Forelimb muscle (tissue), 1 donor: ENCODE data around the gene ZYX. TPM values are rescaled to one million over a fixed set of nuclear protein-coding genes. Genes with fewer than 3 reads are reported as not detected.

Experiments used
- DNase-seq: peaks from one replicate; pipeline ENCODE4 v3.0.0-alpha.2; 2013; ENCODE audit warnings: low read depth
- polyA plus RNA-seq: library from polyadenylated mRNA; unstranded; fragments of 120-200 nt; gene quantifications from one replicate; pipeline ENCODE4 v1.2.1, GENCODE V29; 2013; ENCODE audit not compliant: insufficient read length

The ZYX gene, protein sequence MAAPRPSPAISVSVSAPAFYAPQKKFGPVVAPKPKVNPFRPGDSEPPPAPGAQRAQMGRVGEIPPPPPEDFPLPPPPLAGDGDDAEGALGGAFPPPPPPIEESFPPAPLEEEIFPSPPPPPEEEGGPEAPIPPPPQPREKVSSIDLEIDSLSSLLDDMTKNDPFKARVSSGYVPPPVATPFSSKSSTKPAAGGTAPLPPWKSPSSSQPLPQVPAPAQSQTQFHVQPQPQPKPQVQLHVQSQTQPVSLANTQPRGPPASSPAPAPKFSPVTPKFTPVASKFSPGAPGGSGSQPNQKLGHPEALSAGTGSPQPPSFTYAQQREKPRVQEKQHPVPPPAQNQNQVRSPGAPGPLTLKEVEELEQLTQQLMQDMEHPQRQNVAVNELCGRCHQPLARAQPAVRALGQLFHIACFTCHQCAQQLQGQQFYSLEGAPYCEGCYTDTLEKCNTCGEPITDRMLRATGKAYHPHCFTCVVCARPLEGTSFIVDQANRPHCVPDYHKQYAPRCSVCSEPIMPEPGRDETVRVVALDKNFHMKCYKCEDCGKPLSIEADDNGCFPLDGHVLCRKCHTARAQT
- polyA plus RNA-seq = 249 TPM

DNA sequence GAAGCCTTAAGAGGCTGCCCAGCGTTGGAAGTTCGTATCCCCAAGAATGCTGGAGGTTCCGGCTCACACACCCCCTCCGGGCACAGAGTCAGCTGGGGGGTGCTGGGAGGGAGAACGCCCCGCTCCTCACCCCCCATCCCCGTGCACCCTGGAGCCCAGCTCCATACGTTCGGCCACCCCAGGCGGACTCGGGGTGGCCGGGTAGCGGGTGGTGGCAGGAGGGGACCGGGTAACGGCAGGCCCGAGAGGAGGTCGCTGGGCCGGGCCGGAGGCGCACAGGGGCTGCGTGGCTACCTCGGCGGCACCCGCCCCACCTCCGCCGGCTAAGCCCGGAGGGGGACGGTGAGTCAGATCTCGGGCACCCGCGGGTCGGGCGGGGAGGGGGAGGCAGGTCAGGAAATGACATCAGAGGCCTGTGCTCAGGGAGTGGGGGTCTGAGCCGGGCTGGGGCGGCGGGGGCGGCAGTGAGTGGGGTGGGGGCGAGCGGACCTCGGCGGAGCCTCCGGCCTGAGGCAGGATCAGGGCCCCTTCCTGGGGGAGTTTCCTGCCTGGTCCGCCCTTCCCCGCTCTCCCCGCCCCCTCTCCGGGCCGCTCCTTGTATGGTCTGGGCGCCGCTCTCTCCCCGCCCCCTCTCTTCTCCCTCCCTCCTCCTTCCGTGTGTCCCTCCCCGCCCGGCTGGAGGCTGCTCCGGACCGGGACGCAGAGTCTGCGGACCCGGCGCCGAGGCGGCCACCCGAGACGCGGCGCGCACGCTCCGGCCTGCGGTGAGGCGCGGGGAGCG lies at the start of gene ZYX:
TSS of gene ZYX (plus strand) at position 700 of the 781 bp plus-strand sequence. CDS start 227 bp downstream, outside the sequence.
- DNase-seq = peak; percentile 72

DNA sequence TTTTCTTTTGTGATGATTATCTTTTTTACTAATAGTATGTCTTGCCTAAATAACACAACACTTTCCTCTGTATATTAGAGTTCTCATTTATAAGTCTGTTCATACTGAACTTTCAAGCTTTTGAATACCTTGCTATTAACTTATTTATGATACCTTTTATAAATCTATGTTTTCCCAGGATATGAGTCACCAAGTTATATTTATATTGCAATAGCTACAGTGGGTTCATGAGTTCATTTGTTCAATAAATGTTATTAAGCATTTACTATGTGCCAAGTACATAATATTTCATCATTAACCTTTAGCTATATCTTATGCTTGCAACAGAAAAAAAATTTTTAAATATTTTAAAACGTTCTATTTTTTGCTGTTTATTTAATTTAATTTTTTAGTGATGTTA lies 46.9 kb upstream of the ZYX start:
- DNase-seq = no peak

DNA sequence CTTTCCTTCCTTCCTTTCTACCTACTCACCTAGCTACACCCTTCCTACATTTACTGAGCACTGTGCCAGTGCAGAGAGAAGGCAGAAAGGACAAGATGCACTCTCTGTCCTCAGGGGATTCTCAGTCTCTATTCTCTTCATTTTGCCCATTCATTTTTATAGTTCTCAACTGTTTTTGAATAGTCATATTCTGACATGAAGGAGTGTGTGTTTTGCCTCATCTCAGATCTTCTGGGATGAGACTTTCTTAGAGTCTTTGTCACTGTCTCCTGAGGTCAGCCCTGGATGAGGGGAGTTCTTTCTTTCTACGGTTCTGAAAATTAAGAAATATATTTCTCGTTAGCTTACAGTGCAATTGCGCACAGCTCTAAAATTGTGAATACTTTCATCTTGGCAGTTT lies 43.9 kb upstream of the ZYX start:
- DNase-seq = no peak

DNA sequence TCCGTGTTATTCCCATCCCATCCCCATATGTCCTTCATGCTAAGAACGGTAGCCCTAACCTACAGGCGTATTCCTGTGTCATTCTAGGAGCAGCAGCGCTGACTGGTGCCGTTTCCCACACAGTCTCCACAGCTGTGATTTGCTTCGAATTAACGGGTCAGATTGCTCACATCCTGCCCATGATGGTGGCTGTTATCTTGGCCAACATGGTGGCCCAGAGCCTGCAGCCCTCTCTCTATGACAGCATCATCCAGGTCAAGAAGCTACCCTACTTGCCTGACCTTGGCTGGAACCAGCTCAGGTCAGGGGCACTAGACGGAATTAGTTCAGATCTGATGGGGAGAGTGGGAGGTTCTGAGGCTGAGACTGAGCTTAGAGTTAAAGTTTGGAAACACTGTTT lies 39.3 kb upstream of the ZYX start:
- no peak for DNase-seq

DNA sequence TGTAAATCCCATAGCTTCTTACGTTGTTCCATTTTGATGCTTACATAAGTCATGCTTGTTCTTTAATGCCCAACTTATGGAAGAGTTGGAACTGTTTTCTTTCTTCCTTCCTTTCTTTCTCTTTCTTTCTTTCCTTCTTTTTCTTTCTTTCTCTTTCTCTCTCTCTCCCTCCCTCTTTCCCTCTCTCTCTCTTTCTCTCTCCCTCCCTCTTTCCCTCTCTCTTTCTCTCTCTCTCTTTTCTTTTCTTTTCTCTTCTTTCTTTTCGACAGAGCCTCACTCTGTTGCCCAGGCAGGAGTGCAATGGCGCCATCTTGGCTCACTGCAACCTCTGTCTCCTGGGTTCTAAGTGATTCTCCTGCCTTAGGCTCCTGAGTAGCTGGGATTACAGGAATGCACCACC lies 37.5 kb upstream of the ZYX start:
- no peak for DNase-seq

DNA sequence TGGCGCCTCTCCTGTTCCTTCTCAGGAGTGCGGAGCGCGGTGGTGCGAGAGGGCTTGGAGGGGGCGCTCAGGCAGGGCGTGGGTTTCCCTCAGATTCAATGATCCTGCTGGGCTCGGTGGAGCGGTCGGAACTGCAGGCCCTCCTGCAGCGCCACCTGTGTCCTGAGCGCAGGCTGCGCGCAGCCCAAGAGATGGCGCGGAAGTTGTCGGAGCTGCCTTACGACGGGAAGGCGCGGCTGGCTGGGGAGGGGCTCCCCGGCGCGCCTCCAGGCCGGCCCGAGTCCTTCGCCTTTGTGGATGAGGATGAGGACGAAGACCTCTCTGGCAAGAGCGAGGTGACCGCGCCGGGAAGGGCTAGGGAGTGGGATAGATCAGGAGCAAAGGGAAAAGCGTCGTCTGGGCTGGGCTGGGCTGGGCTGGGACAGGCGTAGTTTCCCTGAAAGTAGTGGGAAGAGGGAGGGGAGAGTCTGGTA lies 35.7 kb upstream of the ZYX start:
- no peak for DNase-seq

DNA sequence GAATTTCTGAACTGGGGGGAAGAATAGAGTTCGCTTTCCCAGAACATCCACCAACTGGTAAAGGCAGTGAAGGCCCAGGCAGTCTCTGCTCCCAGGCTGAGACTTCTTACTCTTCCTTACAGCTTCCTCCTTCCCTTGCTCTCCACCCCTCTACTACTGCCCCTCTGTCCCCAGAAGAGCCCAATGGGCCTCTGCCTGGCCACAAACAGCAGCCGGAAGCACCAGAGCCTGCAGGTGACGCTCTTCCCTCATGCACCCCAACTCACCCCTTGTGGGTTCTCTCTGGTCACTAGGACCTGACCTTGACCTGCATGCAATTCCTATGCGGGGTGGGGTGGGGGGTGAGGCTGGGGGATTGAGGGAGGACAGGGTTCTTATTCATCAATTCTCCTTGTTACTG lies 35.1 kb upstream of the ZYX start:
- no peak for DNase-seq

DNA sequence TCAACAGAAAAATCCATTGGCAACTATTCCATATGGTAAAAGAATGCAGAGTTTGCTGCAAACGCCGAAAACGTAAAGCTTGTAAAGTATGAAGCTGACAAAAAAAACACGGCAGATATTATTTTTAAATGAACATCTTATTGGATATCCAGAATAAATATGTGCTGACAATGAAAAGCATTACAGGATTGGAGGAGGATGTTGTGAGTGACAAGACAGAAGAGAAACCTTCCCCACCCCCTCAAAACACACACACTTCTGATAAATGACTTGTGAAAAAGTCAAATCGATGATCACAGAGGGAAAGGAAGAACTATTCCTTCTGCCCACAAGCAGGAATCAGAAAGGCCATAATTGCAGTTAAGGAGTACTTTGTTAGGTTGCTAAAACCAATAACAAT lies 33.2 kb upstream of the ZYX start:
- no peak for DNase-seq

DNA sequence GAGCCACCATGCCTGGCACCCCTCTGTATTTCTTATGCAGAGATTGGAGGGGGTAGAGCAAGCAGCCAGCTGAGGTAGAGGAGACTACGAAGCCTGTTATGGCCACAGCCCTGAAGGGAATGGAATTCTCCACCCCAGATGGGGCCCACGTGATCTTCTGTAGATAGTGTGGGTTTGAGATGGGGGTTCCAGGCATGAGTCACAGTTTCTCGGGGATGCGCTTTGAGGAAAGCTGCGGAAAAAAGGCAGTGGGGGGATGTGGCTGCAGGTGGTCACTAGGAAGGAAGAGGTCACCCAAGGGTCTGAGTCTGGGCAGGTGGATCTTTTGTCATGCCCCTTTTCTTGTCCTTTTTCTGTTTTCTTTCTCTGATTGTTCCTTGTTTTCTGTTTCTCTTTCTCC lies 30.1 kb upstream of the ZYX start:
- DNase-seq = no peak

DNA sequence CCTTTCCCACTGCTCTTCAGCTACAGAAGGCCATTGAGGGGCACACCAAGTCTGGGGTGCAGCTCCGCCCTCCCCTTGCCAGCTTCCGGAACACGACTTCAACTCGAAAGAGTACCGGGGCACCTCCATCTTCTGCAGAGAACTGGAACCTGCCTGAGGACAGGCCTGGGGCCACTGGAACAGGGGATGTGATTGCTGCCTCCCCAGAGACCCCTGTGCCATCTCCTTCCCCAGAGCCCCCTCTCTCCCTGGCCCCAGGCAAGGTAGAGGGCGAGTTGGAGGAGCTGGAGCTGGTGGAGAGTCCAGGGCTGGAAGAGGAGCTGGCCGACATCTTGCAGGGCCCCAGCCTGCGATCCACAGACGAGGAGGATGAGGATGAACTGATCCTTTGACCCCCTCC lies 29.6 kb upstream of the ZYX start:
- no peak for DNase-seq

DNA sequence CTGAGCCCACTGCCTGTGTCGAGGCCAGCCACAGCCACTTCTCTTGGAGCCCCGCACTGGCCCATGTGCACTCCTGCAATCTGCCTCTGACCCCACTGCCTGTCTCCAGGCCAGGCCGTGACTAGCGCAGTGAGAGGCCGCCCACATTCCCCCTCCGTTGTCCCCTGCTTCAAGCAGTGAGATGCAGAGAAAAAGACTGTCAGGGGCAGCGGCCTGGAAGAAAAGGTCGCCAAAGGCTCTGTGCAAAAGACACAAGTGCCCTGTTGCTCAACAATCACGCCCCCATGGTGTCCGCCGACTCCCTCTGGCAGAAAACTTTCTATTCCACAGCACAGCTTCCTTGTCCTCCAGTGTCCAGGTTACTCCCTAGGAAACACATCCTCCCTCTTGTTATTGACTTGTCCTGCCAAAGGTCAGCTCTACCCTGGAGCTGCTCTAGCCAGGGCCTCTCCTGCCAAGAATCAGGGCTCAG lies 28.6 kb upstream of the ZYX start:
- no peak for DNase-seq

DNA sequence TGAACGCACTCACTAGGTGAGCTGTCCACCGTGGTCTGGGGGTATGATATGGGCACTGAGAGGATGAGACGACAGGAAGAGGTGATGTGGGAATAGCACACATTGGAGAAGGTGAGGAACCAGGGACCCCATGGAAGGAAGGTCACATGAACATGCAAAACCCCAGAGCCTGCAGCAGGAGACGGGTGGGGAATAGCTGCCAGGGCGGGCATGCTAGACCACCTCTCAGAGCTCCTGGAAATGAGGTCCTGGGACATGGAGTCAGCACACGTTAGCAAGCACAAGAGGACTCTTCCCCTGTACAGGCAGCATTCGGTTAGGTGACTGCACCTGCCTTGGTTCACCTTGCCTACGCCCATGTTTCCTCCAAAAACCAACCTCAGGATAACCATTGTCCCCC lies 26.8 kb upstream of the ZYX start:
- no peak for DNase-seq

DNA sequence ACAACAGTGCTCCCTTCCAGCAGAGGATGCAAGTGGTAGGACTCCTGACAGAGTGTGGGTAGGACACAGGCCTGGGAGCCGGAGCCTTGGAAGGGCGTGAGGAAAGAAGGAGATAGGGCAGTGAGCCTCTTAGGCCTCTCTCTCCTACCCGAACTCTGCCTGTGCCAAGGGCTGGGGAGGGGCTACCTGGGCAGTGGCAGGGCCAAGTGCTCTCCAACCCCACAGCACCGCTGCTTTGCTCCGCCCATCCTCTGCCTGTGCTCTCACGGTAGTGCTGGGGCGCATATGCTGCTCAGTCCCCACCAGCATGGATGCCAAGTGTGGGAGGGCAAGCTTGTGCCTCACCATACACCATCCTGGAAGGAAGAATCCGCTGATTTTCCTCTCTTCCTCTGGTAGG lies 26.2 kb upstream of the ZYX start:
- no peak for DNase-seq

DNA sequence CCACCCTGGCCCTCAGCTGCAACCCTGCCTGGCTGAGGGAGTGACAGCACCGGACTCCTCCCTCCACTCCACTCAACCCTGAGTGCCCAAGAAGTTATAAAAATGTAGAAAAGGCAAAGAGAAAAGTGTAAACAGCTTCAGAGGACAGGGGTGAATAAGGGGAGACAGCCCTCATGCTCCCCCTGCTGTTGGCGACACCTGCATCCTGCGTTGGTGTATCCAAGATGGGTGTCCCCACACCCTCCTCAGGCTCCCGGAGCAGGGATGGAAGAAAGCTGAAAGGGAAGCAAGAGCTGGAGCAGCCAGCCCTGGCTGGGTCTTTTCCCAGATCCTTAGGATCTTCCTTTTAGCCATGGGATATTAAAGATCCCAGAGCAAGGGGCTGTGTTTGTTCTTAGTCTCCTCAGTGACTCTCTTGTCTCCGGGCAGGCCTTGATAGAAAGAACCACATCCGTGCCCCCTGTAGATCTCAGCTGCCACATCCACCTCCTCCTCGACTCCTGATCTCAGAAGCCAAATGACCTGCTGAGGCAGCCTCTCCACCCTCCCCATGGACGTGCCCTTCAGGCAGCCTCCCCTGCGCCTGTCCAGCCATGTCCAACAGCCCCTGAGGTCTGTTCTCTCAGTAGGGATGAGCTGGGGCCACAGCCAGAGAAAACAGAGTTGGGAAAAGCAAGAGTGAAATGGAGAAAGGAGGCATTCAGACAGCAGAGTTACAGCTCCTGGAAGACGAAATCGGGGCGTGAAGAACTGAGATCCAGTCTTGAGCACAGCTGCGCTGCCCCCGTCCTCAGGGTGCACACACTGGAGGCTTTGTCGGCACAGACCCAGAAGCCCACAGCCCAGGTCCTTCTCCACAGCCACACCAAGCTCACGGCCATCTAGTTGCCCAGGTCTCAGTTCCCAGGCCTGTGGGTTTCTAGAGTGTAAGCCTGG lies 25.4 kb upstream of the ZYX start:
- DNase-seq = no peak

DNA sequence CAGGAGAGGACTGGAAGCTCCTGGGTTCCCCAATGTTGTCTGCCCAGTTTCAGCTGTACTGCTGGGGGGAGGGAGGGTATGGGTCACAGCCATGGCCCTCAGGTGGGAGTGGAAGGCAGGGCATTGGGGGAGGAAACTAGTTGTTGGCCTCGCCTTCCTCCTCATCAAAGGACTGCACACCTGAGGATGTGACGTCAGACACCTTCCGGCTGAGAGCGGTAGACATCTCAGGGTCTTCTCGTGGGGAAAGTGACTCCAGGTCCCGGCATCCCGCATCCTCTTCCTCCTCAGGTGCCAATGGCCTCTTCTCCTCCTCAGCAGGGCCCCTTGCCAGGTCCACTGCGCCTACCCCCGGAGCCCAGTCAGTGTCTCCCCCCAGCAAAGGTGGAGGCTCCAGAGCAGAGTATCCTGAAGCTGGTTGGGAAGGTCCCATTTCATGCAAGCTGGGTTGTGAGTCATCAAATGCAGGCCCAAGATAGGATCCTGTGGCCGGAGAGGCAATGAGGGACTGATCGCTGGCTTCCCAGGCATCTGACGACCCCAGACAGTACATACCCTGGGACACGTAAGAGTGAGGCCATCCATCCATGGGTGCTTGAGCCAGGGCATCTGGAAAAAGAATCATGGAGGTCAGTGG lies 24.6 kb upstream of the ZYX start:
- no peak for DNase-seq

DNA sequence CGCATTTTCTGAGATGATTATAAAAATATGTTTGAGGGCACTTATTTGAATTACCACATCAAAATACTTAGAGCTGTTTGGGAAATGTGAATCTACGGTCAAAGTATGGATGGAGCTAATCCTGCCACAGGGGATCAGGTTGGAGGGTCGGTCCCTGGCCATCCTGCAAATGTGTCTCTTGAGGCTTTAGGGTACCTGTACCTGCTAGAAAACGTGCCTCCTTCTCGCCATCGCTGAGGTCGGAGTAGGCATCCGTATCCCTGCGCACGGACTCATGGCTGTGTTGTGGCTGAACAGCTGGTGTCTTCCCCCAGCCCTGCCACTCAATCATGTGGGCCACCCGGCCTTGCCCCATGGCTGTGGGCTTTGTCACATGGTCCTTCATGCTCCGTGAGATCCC lies 22.5 kb upstream of the ZYX start:
- DNase-seq = no peak

DNA sequence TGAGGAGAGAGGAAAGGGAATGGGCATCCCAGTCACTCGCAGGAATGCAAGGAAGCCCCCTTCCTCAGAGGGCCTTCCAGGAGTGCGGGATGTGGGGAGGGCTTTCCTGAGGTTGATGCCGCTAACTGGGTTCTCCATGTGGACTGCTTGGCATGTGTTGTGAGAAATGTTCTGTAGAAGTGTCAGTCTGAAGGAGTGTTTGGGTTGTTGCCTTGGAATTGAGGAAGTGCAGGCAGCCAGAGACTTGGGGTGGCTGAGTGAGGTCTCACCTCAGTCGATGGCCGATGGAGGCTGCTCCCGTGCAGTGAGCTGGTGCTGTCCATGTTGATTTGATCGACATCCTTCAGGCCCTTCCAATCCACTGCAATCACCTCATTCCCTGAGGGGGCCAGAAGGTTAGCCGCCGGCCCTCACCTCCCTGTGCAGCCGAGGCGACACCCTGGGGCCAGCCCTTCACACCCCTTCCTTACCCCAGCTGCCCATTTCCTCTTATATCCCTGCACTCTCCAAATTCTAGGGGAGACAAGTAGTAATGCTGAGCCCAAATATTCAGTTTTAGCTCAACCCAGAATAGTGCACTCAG lies 21.3 kb upstream of the ZYX start:
- no peak for DNase-seq

DNA sequence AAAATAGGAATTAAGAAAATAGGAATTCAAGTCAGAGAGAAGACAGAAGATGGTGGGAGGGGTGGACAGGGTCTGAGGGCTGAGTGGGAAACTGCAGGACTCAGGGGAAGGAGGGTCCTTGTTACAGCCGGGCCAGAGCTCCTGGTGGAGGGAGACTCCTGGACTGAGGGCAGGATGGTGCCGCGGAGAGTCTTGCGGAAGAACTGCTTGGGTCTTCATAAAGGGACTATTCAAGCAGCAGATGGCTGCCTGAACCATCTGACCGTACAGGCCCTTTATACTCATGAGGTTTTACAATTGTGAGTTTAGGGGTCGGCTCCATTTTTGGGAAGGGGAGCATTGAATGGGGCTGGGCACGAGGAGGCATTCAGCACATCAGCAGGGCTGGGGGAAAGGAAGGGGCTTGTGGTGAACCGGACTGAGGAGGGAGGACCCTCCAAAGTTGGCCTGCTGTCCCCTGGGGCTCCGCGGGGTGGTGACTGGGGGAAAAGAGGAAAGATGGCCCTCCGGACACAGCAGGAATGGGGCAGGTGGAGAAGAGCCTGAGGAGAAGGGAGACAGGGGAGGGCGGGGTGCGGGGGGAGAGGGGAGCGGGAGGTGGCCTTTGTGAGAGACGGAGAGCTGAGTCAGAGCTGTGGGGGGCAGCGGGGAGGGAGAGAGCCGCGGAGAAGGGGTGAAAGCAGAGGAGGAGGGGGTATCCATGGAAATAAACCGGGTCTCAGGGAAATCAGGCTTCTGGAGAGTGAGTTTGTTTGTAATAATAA lies 20.2 kb upstream of the ZYX start:
- no peak for DNase-seq

DNA sequence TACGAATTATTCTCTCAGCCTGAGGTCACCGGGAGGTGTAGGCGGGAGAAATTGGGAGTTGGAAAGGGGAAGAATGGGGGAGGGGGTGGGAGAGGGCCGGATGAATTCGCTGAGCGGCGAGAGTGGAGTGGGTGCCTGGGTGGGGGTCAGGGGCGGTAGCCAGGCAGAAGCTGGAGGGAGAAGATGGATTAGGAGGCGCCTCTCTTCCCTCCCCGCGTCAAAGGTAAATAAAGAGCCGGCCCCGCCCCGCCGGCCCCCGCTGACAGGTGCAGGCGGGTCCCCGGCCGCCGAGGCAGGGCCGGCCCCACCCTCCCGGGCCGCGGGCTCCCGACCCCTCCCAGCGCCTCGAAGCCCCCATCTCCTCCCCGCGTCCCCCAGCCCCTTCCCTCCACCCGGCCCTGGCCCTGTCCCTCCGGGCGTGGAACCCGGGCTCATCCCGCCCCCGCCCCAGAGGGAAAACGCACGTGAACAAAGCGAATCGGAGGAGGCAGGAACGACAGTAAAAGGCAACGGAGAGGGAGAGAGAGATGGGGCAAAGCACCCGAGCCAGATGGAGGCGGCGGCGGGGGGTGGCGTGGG lies 19.5 kb upstream of the ZYX start:
- DNase-seq = no peak
